ENCODE measurements around the gene GORASP1. TPM values are rescaled to one million over a fixed set of nuclear protein-coding genes. Genes with fewer than 3 reads are reported as not detected.

GORASP1 gene
- polyA plus RNA-seq, 4 donors, result 30.5 to 60.0 (median 42.4) TPM

DNA sequence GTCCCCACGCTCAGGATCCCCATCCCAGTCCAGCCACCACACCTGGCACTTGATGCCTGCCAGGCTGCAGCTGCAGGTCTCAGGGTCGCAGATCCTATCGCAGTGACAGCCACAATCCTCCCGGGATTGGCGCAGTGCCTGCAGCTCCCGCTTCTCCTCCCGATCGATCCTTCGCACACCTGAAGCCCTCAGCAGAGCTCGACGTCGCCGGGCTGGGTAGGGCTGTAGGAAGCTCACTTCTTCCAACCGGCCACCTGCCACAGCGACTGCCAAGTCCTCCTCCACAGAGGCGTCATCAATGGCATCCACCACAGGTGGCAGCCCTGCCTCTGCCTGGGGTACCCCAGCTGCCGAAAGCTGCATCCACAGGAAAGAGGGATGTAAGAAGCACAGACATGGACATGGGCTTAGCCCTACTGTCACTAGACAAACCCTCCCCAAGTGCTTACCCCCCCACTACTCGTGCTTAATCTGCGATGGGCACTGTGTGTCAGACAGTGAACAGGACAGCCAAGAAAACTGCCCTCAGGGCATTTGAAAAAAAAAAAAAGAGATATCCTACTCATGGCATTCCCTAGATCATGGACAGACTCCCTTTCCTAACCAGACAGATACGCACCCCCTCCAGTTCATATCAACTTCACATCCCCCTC is 36.8 kb upstream of the GORASP1 start:
- H3K4me1 ChIP-seq (ENCODE audit: control insufficient read depth in 3 of 3, insufficient read depth in 2 of 3, low read depth in 1 of 3, low read length in 2 of 3), result peaks cover 15 to 60% (median 40%) of the 10 kb centered on the region in 3 donors
- 33 to 77% (median 51%) methylated on average over 20 of the region's 20 CpGs for WGBS, 3 donors
- DNase-seq, result peak in 1 of 2 donors; percentile 38
- H3K36me3 ChIP-seq (ENCODE audit: control insufficient read depth in 3 of 3, insufficient read depth in 2 of 3, low read depth in 1 of 3, low read length in 3 of 3), result peaks cover 11 to 73% (median 24%) of the 10 kb centered on the region in 3 donors
- H3K27ac ChIP-seq (ENCODE audit: low read depth in 1 of 3, low read length in 2 of 3), result no peak overlapping the region
- no peaks in the 10 kb centered on the region for H3K27me3 ChIP-seq (ENCODE audit: control insufficient read depth in 3 of 3, insufficient read depth in 3 of 3, low read length in 3 of 3)
- H3K4me3 ChIP-seq (ENCODE audit: low read depth in 1 of 3, low read length in 3 of 3), result no peak overlapping the region
- no peak for FAIRE-seq
- no peaks in the 10 kb centered on the region for H3K9me3 ChIP-seq (ENCODE audit: control insufficient read depth in 2 of 2, insufficient read depth in 1 of 2, low read depth in 1 of 2, low read length in 1 of 2)

DNA sequence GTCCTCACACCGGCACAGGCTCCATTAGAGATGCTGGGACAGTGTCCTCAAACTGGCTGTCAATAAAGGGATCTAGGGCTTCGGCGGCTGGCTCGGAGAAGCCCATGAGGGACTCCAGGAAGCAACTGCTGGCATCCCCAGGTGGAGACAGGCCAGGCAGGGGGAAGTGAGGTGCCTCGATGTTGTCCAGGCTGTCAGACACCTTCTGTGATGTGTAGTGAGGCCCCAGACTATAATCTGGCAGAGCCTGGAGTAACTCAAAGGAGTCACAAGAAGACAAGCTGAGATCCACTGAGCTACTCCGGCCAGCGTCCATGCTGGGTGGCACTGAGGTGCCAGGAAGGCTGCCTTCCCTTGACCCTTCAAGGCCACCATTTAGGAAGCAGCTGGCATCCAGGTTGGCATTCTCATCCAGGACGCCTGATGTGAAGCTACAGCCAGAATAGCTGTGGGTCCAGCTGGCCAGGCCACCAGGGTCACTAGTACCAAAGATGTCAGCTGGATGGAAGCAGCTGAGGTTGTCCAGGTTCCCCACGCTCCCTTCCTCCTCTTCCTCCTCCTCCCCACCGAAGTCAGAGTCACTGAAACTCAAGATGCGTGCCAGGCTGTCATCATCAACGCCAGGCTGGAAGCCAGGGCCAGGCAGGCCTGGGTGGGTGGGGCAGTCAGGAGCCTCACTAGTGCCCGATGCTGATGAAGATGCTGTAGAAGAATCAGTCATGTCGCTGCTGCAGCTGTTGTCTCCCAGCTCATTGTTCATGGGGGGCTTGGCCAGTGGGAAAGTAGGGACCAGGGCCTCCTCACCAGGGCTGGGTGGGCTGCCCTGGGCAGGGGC is 35.8 kb upstream of the GORASP1 start:
- Histone ChIP-seq H3K4me1 (ENCODE audit: control insufficient read depth in 3 of 3, insufficient read depth in 2 of 3, low read depth in 1 of 3, low read length in 2 of 3) (peaks cover 15 to 54% (median 34%) of the 10 kb centered on the region in 3 donors), H3K36me3 (ENCODE audit: control insufficient read depth in 3 of 3, insufficient read depth in 2 of 3, low read depth in 1 of 3, low read length in 3 of 3) (peaks cover 11 to 75% (median 24%) of the 10 kb centered on the region in 3 donors), H3K9me3 (ENCODE audit: control insufficient read depth in 2 of 2, insufficient read depth in 1 of 2, low read depth in 1 of 2, low read length in 1 of 2) (no peaks in the 10 kb centered on the region), H3K27ac (ENCODE audit: low read depth in 1 of 3, low read length in 2 of 3) (peak overlapping the region in 1 of 3 donors; percentile 88), H3K27me3 (ENCODE audit: control insufficient read depth in 3 of 3, insufficient read depth in 3 of 3, low read length in 3 of 3) (no peaks in the 10 kb centered on the region), H3K4me3 (ENCODE audit: low read depth in 1 of 3, low read length in 3 of 3) (no peak overlapping the region)
- FAIRE-seq, result no peak
- no peak for DNase-seq
- WGBS, 3 donors, result 64 to 79% (median 69%) methylated on average over 14 of the region's 14 CpGs

DNA sequence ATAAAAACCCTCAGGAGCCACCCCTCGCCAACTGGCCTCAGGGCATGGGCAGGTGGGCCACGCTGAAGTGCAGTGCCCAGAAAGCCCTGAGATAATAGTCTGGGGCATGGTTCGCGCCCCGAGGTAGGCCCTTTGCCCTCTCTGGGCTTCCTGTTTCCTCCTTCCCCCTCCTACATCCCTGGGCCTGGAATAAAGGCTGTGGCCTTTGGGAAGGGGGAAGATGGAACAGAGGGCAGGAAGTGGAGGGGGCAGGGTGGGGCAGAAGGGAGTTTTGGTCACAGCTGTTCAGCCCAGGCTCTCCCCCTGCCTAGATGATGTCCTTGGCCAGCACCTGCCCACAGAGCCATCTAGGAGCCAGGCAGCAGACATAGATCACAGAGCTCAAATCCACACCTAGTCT is 34.6 kb upstream of the GORASP1 start:
- H3K27me3 ChIP-seq (ENCODE audit: control insufficient read depth in 3 of 3, insufficient read depth in 3 of 3, low read length in 3 of 3), result no peaks in the 10 kb centered on the region
- H3K36me3 ChIP-seq (ENCODE audit: control insufficient read depth in 3 of 3, insufficient read depth in 2 of 3, low read depth in 1 of 3, low read length in 3 of 3), result peaks cover 11 to 74% (median 24%) of the 10 kb centered on the region in 3 donors
- H3K9me3 ChIP-seq (ENCODE audit: control insufficient read depth in 2 of 2, insufficient read depth in 1 of 2, low read depth in 1 of 2, low read length in 1 of 2), result no peaks in the 10 kb centered on the region
- DNase-seq, result peak; percentile 39 to 89
- peaks cover 11 to 42% (median 25%) of the 10 kb centered on the region in 3 donors for H3K4me1 ChIP-seq (ENCODE audit: control insufficient read depth in 3 of 3, insufficient read depth in 2 of 3, low read depth in 1 of 3, low read length in 2 of 3)
- H3K4me3 ChIP-seq (ENCODE audit: low read depth in 1 of 3, low read length in 3 of 3), result no peak overlapping the region
- FAIRE-seq, result no peak
- peak overlapping the region; percentile 57 to 88 (median 62) for H3K27ac ChIP-seq (ENCODE audit: low read depth in 1 of 3, low read length in 2 of 3)
- WGBS, 3 donors, result 32 to 60% (median 37%) methylated on average over 5 of the region's 5 CpGs

DNA sequence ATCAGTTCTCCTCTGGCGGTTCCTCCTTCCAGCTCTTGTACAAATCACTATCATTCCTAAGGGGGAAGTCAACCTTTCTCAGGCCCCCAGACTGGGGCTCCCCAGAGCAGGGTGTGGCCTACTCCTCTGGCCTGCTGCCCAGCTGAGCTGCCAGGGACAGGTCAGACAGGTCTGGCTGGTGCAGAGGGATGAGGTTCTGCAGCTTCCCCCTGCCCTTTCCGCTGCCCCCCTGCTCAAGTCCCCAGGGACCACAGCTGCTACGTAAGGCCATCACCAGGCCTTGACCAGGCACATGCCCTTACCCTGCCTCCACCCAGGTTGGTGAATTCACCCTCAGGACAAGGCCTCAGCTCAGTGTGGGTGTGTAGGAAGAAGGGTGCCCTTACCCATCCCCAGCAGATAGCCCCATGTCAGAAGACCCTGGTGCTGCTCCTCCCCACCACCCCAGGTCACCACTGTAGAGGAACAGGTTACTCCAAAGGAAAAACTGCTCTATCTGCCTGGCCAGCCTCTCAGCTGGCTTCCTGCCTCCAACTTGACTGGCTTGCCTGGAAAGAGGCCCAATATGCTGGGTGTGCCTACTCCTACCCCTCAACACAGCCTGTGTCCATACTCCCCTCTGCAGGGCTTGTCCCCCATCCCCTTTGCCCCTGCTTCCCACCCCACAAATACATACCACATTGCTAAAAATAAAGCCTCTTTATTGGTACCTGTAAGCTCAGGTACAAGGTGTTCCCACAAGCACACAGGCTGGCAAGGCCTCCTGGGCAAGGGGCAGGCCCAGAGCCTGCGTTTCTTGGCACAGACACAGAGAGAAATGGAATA is 34.0 kb upstream of the GORASP1 start:
- DNase-seq, result peak; percentile 73 to 82
- H3K27me3 ChIP-seq (ENCODE audit: control insufficient read depth in 3 of 3, insufficient read depth in 3 of 3, low read length in 3 of 3), result no peaks in the 10 kb centered on the region
- WGBS, 3 donors, result 19 to 51% (median 33%) methylated on average over 3 to 4 of the region's 4 CpGs
- peaks cover 11 to 74% (median 24%) of the 10 kb centered on the region in 3 donors for H3K36me3 ChIP-seq (ENCODE audit: control insufficient read depth in 3 of 3, insufficient read depth in 2 of 3, low read depth in 1 of 3, low read length in 3 of 3)
- peak overlapping the region; percentile 56 to 88 (median 57) for H3K27ac ChIP-seq (ENCODE audit: low read depth in 1 of 3, low read length in 2 of 3)
- no peak for FAIRE-seq
- no peaks in the 10 kb centered on the region for H3K9me3 ChIP-seq (ENCODE audit: control insufficient read depth in 2 of 2, insufficient read depth in 1 of 2, low read depth in 1 of 2, low read length in 1 of 2)
- H3K4me1 ChIP-seq (ENCODE audit: control insufficient read depth in 3 of 3, insufficient read depth in 2 of 3, low read depth in 1 of 3, low read length in 2 of 3), result peaks cover 7 to 35% (median 20%) of the 10 kb centered on the region in 3 donors
- no peak overlapping the region for H3K4me3 ChIP-seq (ENCODE audit: low read depth in 1 of 3, low read length in 3 of 3)

DNA sequence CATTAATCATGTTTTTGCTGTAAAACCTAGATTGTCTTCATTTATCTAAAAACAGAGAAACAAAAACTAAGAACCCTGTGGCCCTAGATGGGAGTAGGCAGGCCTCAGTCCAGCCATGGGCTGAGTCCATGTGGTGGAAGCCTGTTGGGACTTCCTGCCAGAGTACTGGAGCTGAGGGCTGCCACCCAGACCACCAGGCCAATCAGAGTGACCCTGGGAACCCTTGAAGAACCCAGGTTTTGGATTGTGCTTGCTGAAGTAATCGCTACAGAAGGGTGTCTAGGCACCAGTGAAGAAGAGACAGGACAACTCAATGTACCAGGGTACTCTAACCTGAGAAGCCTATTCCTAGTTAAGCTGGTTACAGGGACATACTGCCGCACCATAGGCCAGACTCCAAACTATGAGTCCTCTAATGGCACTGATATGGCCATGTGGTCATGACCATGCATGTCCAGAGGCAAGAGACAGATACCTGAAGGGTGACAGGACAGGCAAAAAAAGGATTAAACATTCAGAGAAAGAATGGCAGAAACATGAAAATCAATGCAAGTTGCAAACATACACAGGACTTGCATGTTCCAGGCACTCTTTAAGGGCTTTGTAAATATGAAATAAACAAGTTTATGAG is 33.0 kb upstream of the GORASP1 start:
- H3K9me3 ChIP-seq (ENCODE audit: control insufficient read depth in 2 of 2, insufficient read depth in 1 of 2, low read depth in 1 of 2, low read length in 1 of 2), result no peaks in the 10 kb centered on the region
- H3K36me3 ChIP-seq (ENCODE audit: control insufficient read depth in 3 of 3, insufficient read depth in 2 of 3, low read depth in 1 of 3, low read length in 3 of 3), result peaks cover 11 to 68% (median 20%) of the 10 kb centered on the region in 3 donors
- peak overlapping the region; percentile 56 to 88 (median 57) for H3K27ac ChIP-seq (ENCODE audit: low read depth in 1 of 3, low read length in 2 of 3)
- peaks cover 7 to 29% (median 19%) of the 10 kb centered on the region in 3 donors for H3K4me1 ChIP-seq (ENCODE audit: control insufficient read depth in 3 of 3, insufficient read depth in 2 of 3, low read depth in 1 of 3, low read length in 2 of 3)
- DNase-seq (no peak), FAIRE-seq (no peak)
- WGBS, 3 donors, result 85 to 94% (median 90%) methylated on average over 2 of the region's 2 CpGs
- H3K27me3 ChIP-seq (ENCODE audit: control insufficient read depth in 3 of 3, insufficient read depth in 3 of 3, low read length in 3 of 3), result no peaks in the 10 kb centered on the region
- H3K4me3 ChIP-seq (ENCODE audit: low read depth in 1 of 3, low read length in 3 of 3), result no peak overlapping the region

DNA sequence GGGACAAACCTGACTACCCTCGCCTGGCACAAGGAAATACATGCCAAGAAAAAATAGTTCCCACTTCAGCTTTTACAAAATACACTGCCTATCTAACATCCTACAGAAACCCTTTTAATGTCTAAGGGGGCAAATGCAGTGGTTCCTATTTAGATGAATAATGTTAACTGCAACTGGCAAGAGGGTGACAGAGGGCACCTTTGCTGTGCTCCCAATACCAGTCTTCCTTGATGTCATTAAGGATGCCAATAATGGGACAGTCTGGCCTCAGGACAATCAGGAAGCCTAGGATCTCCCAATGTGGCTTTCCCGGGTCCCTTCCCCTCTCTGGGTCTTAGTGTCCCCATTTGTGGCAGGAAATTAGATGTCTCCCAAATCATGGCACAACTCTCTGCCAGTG is 32.0 kb upstream of the GORASP1 start:
- no peaks in the 10 kb centered on the region for H3K9me3 ChIP-seq (ENCODE audit: control insufficient read depth in 2 of 2, insufficient read depth in 1 of 2, low read depth in 1 of 2, low read length in 1 of 2)
- H3K4me1 ChIP-seq (ENCODE audit: control insufficient read depth in 3 of 3, insufficient read depth in 2 of 3, low read depth in 1 of 3, low read length in 2 of 3), result peaks cover 7 to 29% (median 19%) of the 10 kb centered on the region in 3 donors
- no peak for DNase-seq
- FAIRE-seq, result no peak
- H3K27ac ChIP-seq (ENCODE audit: low read depth in 1 of 3, low read length in 2 of 3), result no peak overlapping the region
- H3K27me3 ChIP-seq (ENCODE audit: control insufficient read depth in 3 of 3, insufficient read depth in 3 of 3, low read length in 3 of 3), result no peaks in the 10 kb centered on the region
- 79 to 92% (median 90%) methylated on average over 2 of the region's 2 CpGs for WGBS, 3 donors
- H3K36me3 ChIP-seq (ENCODE audit: control insufficient read depth in 3 of 3, insufficient read depth in 2 of 3, low read depth in 1 of 3, low read length in 3 of 3), result peaks cover 4 to 63% (median 15%) of the 10 kb centered on the region in 3 donors
- no peak overlapping the region for H3K4me3 ChIP-seq (ENCODE audit: low read depth in 1 of 3, low read length in 3 of 3)

DNA sequence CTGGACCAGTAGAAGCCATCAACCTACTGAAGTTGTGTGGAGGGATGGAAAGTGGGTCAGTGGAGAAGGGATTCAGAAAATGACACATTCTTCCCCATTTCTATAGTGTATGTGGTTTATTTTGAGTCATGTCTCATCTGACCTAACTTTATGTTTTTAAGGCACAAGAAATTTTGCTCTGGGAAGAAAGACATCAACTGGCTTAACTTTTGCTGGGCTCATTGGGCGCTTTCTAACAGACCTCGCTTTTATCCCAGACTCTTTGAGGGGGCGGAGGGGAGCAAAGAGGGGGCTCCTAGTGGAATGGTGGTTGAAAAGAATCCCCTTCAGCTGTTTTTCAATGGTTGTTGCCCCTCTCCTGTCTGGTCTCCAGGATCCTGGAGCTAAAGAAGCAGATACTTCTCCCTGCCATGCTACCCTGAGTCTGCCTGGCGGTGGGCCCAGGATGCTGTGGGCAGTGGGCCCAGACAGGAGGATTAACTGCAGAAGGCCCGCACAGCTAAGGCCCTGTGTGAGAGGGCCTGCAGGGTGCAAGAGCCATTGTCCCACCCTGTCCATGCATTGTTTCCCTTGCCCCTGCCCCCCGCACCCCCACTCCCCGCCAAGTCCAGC is 31.5 kb upstream of the GORASP1 start:
- H3K4me3 ChIP-seq (ENCODE audit: low read depth in 1 of 3, low read length in 3 of 3), result no peak overlapping the region
- no peak overlapping the region for H3K27ac ChIP-seq (ENCODE audit: low read depth in 1 of 3, low read length in 2 of 3)
- WGBS, 3 donors, result 85 to 96% (median 90%) methylated on average over 7 of the region's 7 CpGs
- FAIRE-seq (no peak), DNase-seq (no peak)
- H3K36me3 ChIP-seq (ENCODE audit: control insufficient read depth in 3 of 3, insufficient read depth in 2 of 3, low read depth in 1 of 3, low read length in 3 of 3), result peaks cover 3 to 58% (median 10%) of the 10 kb centered on the region in 3 donors
- no peaks in the 10 kb centered on the region for H3K9me3 ChIP-seq (ENCODE audit: control insufficient read depth in 2 of 2, insufficient read depth in 1 of 2, low read depth in 1 of 2, low read length in 1 of 2)
- peaks cover 7 to 29% (median 19%) of the 10 kb centered on the region in 3 donors for H3K4me1 ChIP-seq (ENCODE audit: control insufficient read depth in 3 of 3, insufficient read depth in 2 of 3, low read depth in 1 of 3, low read length in 2 of 3)
- H3K27me3 ChIP-seq (ENCODE audit: control insufficient read depth in 3 of 3, insufficient read depth in 3 of 3, low read length in 3 of 3), result no peaks in the 10 kb centered on the region

Data from small intestine (tissue), 7 donors.